GM12878 (cell line): ENCODE measurements around the gene BEAN1. TPM values are rescaled to one million over a fixed set of nuclear protein-coding genes. Genes with fewer than 3 reads are reported as not detected.
A peak's percentile ranks its signal among the peaks of the same experiment; 100 is the strongest.

Experiments
- BACH1 ChIP-seq: fragments of 450-650 bp; IDR thresholded peaks from 2 replicates; pipeline ENCODE4 v1.6.1; 2017; ENCODE audit warnings: mild to moderate bottlenecking, borderline replicate concordance
- E4F1 ChIP-seq: fragments of 450-650 bp; IDR thresholded peaks from 2 replicates; pipeline ENCODE4 v1.6.1; 2018; ENCODE audit warnings: borderline replicate concordance, mild to moderate bottlenecking; ENCODE audit not compliant: partially characterized antibody
- EGR1 ChIP-seq, 2 experiments: IDR thresholded peaks; 1 replicate in 1 of 2; 2 replicates in 1 of 2; pipeline ENCODE4 v1.6.1; 2011 to 2012; ENCODE audit warnings: low read depth in 2 of 2, low read length in 2 of 2, borderline replicate concordance in 1 of 2, mild to moderate bottlenecking in 1 of 2, moderate library complexity in 1 of 2
- HDGF ChIP-seq: fragments of 450-650 bp; IDR thresholded peaks from 2 replicates; pipeline ENCODE4 v1.6.1; 2016; ENCODE audit warnings: antibody characterized with exemption
- JUND ChIP-seq: IDR thresholded peaks from 2 replicates; pipeline ENCODE4 v1.6.1; 2012; ENCODE audit warnings: low read depth, mild to moderate bottlenecking, low read length, improper control_type of control experiment, moderate library complexity
- KLF5 ChIP-seq: fragments of 450-650 bp; IDR thresholded peaks from 2 replicates; pipeline ENCODE4 v1.6.1; 2014; ENCODE audit warnings: mild to moderate bottlenecking; ENCODE audit not compliant: partially characterized antibody
- MXI1 ChIP-seq: fragments of 150-350 bp; IDR thresholded peaks from 2 replicates; pipeline ENCODE4 v1.6.1; 2011; ENCODE audit warnings: low read depth, mild to moderate bottlenecking, inconsistent platforms, low read length, improper control_type of control experiment
- NRF1 ChIP-seq: conservative IDR thresholded peaks from 2 replicates; pipeline ENCODE4 v1.6.1; 2011; ENCODE audit warnings: mild to moderate bottlenecking, low read depth, low read length, improper control_type of control experiment
- PAX5 ChIP-seq: IDR thresholded peaks from 2 replicates; pipeline ENCODE4 v1.6.1; 2011; ENCODE audit warnings: low read depth, low read length, borderline replicate concordance
- PAX8 ChIP-seq: fragments of 450-650 bp; IDR thresholded peaks from 2 replicates; pipeline ENCODE4 v1.6.1; 2017; ENCODE audit warnings: mild to moderate bottlenecking, moderate library complexity
- POLR2AphosphoS2 ChIP-seq: IDR thresholded peaks from 2 replicates; pipeline ENCODE4 v1.6.1; 2011; ENCODE audit warnings: low read depth, mild to moderate bottlenecking, low read length, improper control_type of control experiment, moderate library complexity
- RUNX3 ChIP-seq: IDR thresholded peaks from 2 replicates; pipeline ENCODE4 v1.6.1; 2012; ENCODE audit warnings: low read length, inconsistent platforms
- SKIL ChIP-seq: fragments of 450-650 bp; IDR thresholded peaks from 2 replicates; pipeline ENCODE4 v1.6.1; 2017; ENCODE audit warnings: mild to moderate bottlenecking, low read depth, inconsistent platforms; ENCODE audit not compliant: poor library complexity, severe bottlenecking
- SMAD1 ChIP-seq: fragments of 450-650 bp; IDR thresholded peaks from 2 replicates; pipeline ENCODE4 v1.6.1; 2018; ENCODE audit warnings: mild to moderate bottlenecking, low read depth; ENCODE audit not compliant: partially characterized antibody
- SUZ12 ChIP-seq: fragments of 200-600 bp; sonication (generic); IDR thresholded peaks from one replicate; pipeline ENCODE4 v1.6.1; 2018; ENCODE audit warnings: antibody characterized with exemption, mild to moderate bottlenecking; ENCODE audit not compliant: unreplicated experiment
- polyA plus RNA-seq, 11 experiments: library from polyadenylated mRNA; depleted of rRNA in 4 of 11; unstranded in 6 of 11; stranded (reverse) in 5 of 11; fragments of >200 nt; fragmentation: Nextera tagmentation in 4 of 11; fragmentation: Illumina TruSeq in 1 of 11; extraction: Ambion mirVana in 4 of 11; extraction: Trizol in 1 of 11; gene quantifications; 1 replicate in 1 of 11; 2 replicates in 10 of 11; pipeline versions ENCODE4 v1.2.1 to v1.2.3, GENCODE V29; 2011 to 2016; ENCODE audit warnings: inconsistent platforms in 2 of 11, missing spikeins in 2 of 11, low read depth in 1 of 11
- total RNA-seq, 4 experiments: library from RNA; depleted of rRNA in 3 of 4; stranded (reverse); fragments of >200 nt in 3 of 4; fragmentation: Illumina TruSeq in 1 of 4; extraction: Trizol in 1 of 4; gene quantifications; 2 replicates each; pipeline versions ENCODE4 v1.2.1 to v1.2.3, GENCODE V29; 2013 to 2021
- TF ChIP-seq, protein P1 (sequence below): IDR thresholded peaks from 2 replicates; pipeline ENCODE4 v1.6.1; 2011; ENCODE audit warnings: borderline replicate concordance, low read depth, mild to moderate bottlenecking, moderate library complexity, low read length; ENCODE audit not compliant: insufficient read depth, poor library complexity, severe bottlenecking
- TF ChIP-seq, protein P2 (sequence below): fragments of 450-650 bp; formaldehyde crosslinking; IDR thresholded peaks from 2 replicates; pipeline ENCODE4 v1.4.0; 2022; ENCODE audit warnings: mild to moderate bottlenecking, moderate library complexity
- TF ChIP-seq, protein P3 (sequence below): fragments of 450-650 bp; IDR thresholded peaks from 2 replicates; pipeline ENCODE4 v1.6.1; 2017; ENCODE audit warnings: borderline replicate concordance

The BEAN1 gene
- total and polyA plus RNA-seq, 10 of the 15 experiments (the other 5 are each of a cell fraction or from before 2014, with no cell fraction given), result not detected

DNA sequence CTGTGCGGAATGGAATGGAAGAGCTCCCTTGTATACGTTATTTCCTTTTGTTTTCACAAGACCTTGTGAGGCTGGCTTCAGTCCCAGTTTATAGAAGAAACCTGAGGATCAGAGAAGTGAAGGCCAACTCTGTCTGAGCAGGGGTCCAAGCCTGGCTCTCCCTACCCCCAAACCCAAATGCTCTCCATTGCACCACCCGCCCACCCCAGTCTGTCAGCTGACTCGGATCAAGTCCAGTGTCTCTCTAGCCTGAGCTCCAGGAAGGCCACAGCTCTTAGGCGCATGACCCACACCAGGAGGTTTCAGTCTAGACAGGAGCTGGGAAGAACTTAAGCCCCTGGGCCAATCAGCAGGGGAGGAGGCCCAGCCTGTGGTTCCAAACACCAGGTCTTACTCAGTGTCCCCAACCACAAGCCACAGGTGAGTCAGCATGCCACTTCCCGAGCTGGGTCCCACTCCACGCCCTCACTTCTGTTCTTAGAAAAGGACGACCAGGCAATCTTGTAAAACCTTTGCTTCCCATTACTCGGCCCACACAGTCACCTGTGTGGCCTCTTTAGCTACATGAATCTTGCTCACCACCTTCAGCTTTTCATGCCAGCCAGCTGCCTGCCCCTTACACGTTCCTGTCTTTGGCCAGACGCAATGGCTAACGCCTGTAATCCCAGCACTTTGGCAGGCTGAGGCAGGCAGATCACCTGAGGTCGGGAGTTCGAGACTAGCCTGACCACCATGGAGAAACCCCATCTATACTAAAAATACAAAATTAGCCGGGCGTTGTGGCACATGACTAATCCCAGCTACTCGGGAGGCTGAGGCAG is 95.1 kb downstream of the BEAN1 start (continued):
- TF ChIP-seq BACH1, result peak; percentile 89; the same call in 1 of the 2 replicates
- TF ChIP-seq KLF5, result no peak
- TF ChIP-seq SKIL, result peak; percentile 98
- no peak for TF ChIP-seq SMAD1
- no peak for TF ChIP-seq E4F1
- TF ChIP-seq RUNX3, result peak; percentile 100
- no peak for TF ChIP-seq HDGF
- TF ChIP-seq, protein P1, sequence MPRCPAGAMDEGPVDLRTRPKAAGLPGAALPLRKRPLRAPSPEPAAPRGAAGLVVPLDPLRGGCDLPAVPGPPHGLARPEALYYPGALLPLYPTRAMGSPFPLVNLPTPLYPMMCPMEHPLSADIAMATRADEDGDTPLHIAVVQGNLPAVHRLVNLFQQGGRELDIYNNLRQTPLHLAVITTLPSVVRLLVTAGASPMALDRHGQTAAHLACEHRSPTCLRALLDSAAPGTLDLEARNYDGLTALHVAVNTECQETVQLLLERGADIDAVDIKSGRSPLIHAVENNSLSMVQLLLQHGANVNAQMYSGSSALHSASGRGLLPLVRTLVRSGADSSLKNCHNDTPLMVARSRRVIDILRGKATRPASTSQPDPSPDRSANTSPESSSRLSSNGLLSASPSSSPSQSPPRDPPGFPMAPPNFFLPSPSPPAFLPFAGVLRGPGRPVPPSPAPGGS, result peak; percentile 93
- 0 out of 3 replicates have a peak, but pooled peaks of 1 of the 2 experiments have one; percentile 8 for TF ChIP-seq EGR1 (IDR thresholded peaks at IDR 0.05; ENCODE audit: borderline replicate concordance in 1 of 2, low read depth in 2 of 2, low read length in 2 of 2)
- TF ChIP-seq, protein P2, sequence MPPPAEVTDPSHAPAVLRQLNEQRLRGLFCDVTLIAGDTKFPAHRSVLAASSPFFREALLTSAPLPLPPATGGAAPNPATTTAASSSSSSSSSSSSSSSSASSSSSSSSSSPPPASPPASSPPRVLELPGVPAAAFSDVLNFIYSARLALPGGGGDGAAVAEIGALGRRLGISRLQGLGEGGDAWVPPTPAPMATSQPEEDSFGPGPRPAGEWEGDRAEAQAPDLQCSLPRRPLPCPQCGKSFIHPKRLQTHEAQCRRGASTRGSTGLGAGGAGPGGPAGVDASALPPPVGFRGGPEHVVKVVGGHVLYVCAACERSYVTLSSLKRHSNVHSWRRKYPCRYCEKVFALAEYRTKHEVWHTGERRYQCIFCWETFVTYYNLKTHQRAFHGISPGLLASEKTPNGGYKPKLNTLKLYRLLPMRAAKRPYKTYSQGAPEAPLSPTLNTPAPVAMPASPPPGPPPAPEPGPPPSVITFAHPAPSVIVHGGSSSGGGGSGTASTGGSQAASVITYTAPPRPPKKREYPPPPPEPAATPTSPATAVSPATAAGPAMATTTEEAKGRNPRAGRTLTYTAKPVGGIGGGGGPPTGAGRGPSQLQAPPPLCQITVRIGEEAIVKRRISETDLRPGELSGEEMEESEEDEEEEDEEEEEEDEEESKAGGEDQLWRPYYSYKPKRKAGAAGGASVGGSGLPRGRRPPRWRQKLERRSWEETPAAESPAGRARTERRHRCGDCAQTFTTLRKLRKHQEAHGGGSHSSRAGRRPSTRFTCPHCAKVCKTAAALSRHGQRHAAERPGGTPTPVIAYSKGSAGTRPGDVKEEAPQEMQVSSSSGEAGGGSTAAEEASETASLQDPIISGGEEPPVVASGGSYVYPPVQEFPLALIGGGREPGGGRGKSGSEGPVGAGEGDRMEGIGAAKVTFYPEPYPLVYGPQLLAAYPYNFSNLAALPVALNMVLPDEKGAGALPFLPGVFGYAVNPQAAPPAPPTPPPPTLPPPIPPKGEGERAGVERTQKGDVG (CRISPR knock-in tag), result no peak
- peak; percentile 81; the same call in 1 of the 2 replicates for TF ChIP-seq PAX5
- TF ChIP-seq POLR2AphosphoS2, result no peak
- peak; percentile 76 for TF ChIP-seq JUND
- no peak for TF ChIP-seq SUZ12
- no peak for TF ChIP-seq NRF1
- TF ChIP-seq MXI1, result no peak
- no peak for TF ChIP-seq PAX8
- TF ChIP-seq, protein P3, sequence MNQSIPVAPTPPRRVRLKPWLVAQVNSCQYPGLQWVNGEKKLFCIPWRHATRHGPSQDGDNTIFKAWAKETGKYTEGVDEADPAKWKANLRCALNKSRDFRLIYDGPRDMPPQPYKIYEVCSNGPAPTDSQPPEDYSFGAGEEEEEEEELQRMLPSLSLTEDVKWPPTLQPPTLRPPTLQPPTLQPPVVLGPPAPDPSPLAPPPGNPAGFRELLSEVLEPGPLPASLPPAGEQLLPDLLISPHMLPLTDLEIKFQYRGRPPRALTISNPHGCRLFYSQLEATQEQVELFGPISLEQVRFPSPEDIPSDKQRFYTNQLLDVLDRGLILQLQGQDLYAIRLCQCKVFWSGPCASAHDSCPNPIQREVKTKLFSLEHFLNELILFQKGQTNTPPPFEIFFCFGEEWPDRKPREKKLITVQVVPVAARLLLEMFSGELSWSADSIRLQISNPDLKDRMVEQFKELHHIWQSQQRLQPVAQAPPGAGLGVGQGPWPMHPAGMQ, result no peak
